Thymus (tissue), 11 donors: ENCODE results near the gene RPRD1B. TPM values are rescaled to one million over a fixed set of nuclear protein-coding genes. Genes with fewer than 3 reads are reported as not detected.
A peak's percentile ranks its signal among the peaks of the same experiment; 100 is the strongest.

Experiments
- DNase-seq, 9 donors: peaks; one replicate each; pipeline ENCODE4 v3.0.0-alpha.2; 2013; ENCODE audit warnings: low spot score in 9 of 9, low read depth in 6 of 9, missing footprints in 1 of 9
- H3K27ac ChIP-seq, 2 donors: one replicate each; pipeline ENCODE4 v1.5.1; 2013; ENCODE audit warnings: control low read depth in 1 of 2, low read depth in 1 of 2, low read length in 1 of 2, mild to moderate bottlenecking in 1 of 2, moderate library complexity in 1 of 2
- H3K27me3 ChIP-seq, 2 donors: one replicate each; pipeline ENCODE4 v1.5.1; 2013; ENCODE audit warnings: low read length in 1 of 2; ENCODE audit not compliant: control insufficient read depth in 2 of 2, insufficient read depth in 1 of 2
- H3K36me3 ChIP-seq, 2 donors: one replicate each; pipeline ENCODE4 v1.5.1; 2013; ENCODE audit warnings: low read length in 1 of 2, mild to moderate bottlenecking in 1 of 2, moderate library complexity in 1 of 2; ENCODE audit not compliant: control insufficient read depth in 2 of 2, insufficient read depth in 2 of 2
- H3K4me1 ChIP-seq, 2 donors: one replicate each; pipeline ENCODE4 v1.5.1; 2013; ENCODE audit warnings: low read length in 2 of 2; ENCODE audit not compliant: control insufficient read depth in 2 of 2, insufficient read depth in 2 of 2
- H3K4me3 ChIP-seq, 2 donors: one replicate each; pipeline ENCODE4 v1.5.1; 2013; ENCODE audit warnings: low read length in 2 of 2, control low read depth in 1 of 2, mild to moderate bottlenecking in 1 of 2
- H3K9me3 ChIP-seq, 2 donors: one replicate each; pipeline ENCODE4 v1.5.1; 2013; ENCODE audit warnings: low read length in 1 of 2, mild to moderate bottlenecking in 1 of 2; ENCODE audit not compliant: control insufficient read depth in 2 of 2, insufficient read depth in 1 of 2
- WGBS: extraction: QIAGEN DNeasy Blood & Tissue Kit; methylation state at CpG from one replicate; pipeline ENCODE4 v1.1.7; 2013; 5-methylcytosine and 5-hydroxymethylcytosine counted together
- polyA plus RNA-seq: library from polyadenylated mRNA; stranded (reverse); fragments of 200-250 nt; gene quantifications from one replicate; pipeline ENCODE4 v1.2.3, GENCODE V29; 2013
- total RNA-seq: library from RNA; stranded (reverse); fragments of 120-200 nt; gene quantifications from one replicate; pipeline ENCODE4 v1.2.4, GENCODE V29; 2013
- donor health status: healthy.

Gene RPRD1B
- total and polyA plus RNA-seq, 2 donors, result 14.5 to 17.6 TPM

- Histone ChIP-seq H3K4me3 (no peak overlapping the region), H3K4me1 (peaks cover 13 to 15% of the 10 kb centered on the region in 2 donors), H3K36me3 (peaks cover 0 to 9% of the 10 kb centered on the region in 2 donors), H3K27ac (no peak overlapping the region), H3K9me3 (peaks cover 0 to 4% of the 10 kb centered on the region in 2 donors), H3K27me3 (no peaks in the 10 kb centered on the region)
- 97% methylated on average over 3 of the region's 3 CpGs for WGBS
- no peak for DNase-seq
Measured at GRCh38 chr20:38029453-38029852, 4.1 kb upstream of the RPRD1B start.

GRCh38 chr20:38031957-38032356 is 1.6 kb upstream of the RPRD1B start:
- Histone ChIP-seq H3K4me3 (peak overlapping the region in 1 of 2 donors; percentile 98), H3K27ac (no peak overlapping the region), H3K4me1 (peaks cover 25 to 26% of the 10 kb centered on the region in 2 donors), H3K36me3 (peaks cover 5 to 13% of the 10 kb centered on the region in 2 donors), H3K27me3 (no peaks in the 10 kb centered on the region), H3K9me3 (peaks cover 0 to 4% of the 10 kb centered on the region in 2 donors)
- 96% methylated on average over 3 of the region's 3 CpGs for WGBS
- no peak for DNase-seq

- Histone ChIP-seq H3K9me3 (peaks cover 0 to 4% of the 10 kb centered on the region in 2 donors), H3K27me3 (no peaks in the 10 kb centered on the region), H3K4me1 (peaks cover 25 to 26% of the 10 kb centered on the region in 2 donors), H3K36me3 (peaks cover 5 to 13% of the 10 kb centered on the region in 2 donors), H3K27ac (peak overlapping the region; percentile 86 to 94), H3K4me3 (peak overlapping the region; percentile 97 to 98)
- DNase-seq, result peak in 1 of 9 donors; percentile 14
- 33% methylated on average over 28 of the region's 28 CpGs for WGBS
Measured at GRCh38 chr20:38032585-38033329, 789 bp upstream of the RPRD1B start.

- H3K27ac ChIP-seq, result peak overlapping the region; percentile 86 to 94
- peaks cover 0 to 4% of the 10 kb centered on the region in 2 donors for H3K9me3 ChIP-seq
- peak in 1 of 9 donors; percentile 2 for DNase-seq
- H3K36me3 ChIP-seq, result peaks cover 5 to 13% of the 10 kb centered on the region in 2 donors
- peaks cover 25 to 26% of the 10 kb centered on the region in 2 donors for H3K4me1 ChIP-seq
- H3K4me3 ChIP-seq, result peak overlapping the region; percentile 97 to 98
- 19% methylated on average over 14 of the region's 14 CpGs for WGBS
- H3K27me3 ChIP-seq, result no peaks in the 10 kb centered on the region
Measured at GRCh38 chr20:38034108-38034649, 633 bp downstream of the RPRD1B start.

GRCh38 chr20:38034961-38035360 is 1.4 kb downstream of the RPRD1B start:
- 94% methylated on average over 6 of the region's 6 CpGs for WGBS
- peaks cover 25 to 26% of the 10 kb centered on the region in 2 donors for H3K4me1 ChIP-seq
- H3K36me3 ChIP-seq, result peaks cover 5 to 9% of the 10 kb centered on the region in 2 donors
- no peak overlapping the region for H3K27ac ChIP-seq
- DNase-seq, result no peak
- peaks cover 0 to 4% of the 10 kb centered on the region in 2 donors for H3K9me3 ChIP-seq
- H3K4me3 ChIP-seq, result peak overlapping the region; percentile 97 to 98
- no peaks in the 10 kb centered on the region for H3K27me3 ChIP-seq

GRCh38 chr20:38036366-38036765 is 2.8 kb downstream of the RPRD1B start:
- no peak overlapping the region for H3K4me3 ChIP-seq
- H3K9me3 ChIP-seq, result peaks cover 0 to 4% of the 10 kb centered on the region in 2 donors
- H3K36me3 ChIP-seq, result peaks cover 5 to 17% of the 10 kb centered on the region in 2 donors
- H3K4me1 ChIP-seq, result peaks cover 22 to 26% of the 10 kb centered on the region in 2 donors
- H3K27me3 ChIP-seq, result no peaks in the 10 kb centered on the region
- 94% methylated on average over 5 of the region's 5 CpGs for WGBS
- no peak for DNase-seq
- H3K27ac ChIP-seq, result no peak overlapping the region

GRCh38 chr20:38040276-38040675 is 6.7 kb downstream of the RPRD1B start:
- WGBS, result 37% methylated on average over 1 of the region's 1 CpG
- H3K4me3 ChIP-seq, result no peak overlapping the region
- H3K27me3 ChIP-seq, result no peaks in the 10 kb centered on the region
- no peak for DNase-seq
- H3K4me1 ChIP-seq, result peaks cover 2 to 5% of the 10 kb centered on the region in 2 donors
- H3K27ac ChIP-seq, result no peak overlapping the region
- H3K9me3 ChIP-seq, result no peaks in the 10 kb centered on the region
- peaks cover 29 to 46% of the 10 kb centered on the region in 2 donors for H3K36me3 ChIP-seq

- 98% methylated on average over 10 of the region's 10 CpGs for WGBS
- peaks cover 35 to 53% of the 10 kb centered on the region in 2 donors for H3K36me3 ChIP-seq
- no peaks in the 10 kb centered on the region for H3K27me3 ChIP-seq
- no peak for DNase-seq
- H3K4me1 ChIP-seq, result no peaks in the 10 kb centered on the region
- no peak overlapping the region for H3K4me3 ChIP-seq
- H3K9me3 ChIP-seq, result no peaks in the 10 kb centered on the region
- no peak overlapping the region for H3K27ac ChIP-seq
Measured at GRCh38 chr20:38043512-38044300, 10.2 kb downstream of the RPRD1B start.

- peaks cover 43 to 61% of the 10 kb centered on the region in 2 donors for H3K36me3 ChIP-seq
- WGBS, result 65% methylated on average over 3 of the region's 3 CpGs
Measured at GRCh38 chr20:38044685-38045084, 11.1 kb downstream of the RPRD1B start.

More at GRCh38 chr20:38044685-38045084, 11.1 kb downstream of the RPRD1B start:
- DNase-seq, result no peak
- H3K4me1 ChIP-seq, result no peaks in the 10 kb centered on the region
- no peaks in the 10 kb centered on the region for H3K9me3 ChIP-seq
- no peaks in the 10 kb centered on the region for H3K27me3 ChIP-seq
- H3K4me3 ChIP-seq, result no peak overlapping the region
- no peak overlapping the region for H3K27ac ChIP-seq
